ENCODE results near the gene TSPAN9.

TSPAN9 gene

DNA sequence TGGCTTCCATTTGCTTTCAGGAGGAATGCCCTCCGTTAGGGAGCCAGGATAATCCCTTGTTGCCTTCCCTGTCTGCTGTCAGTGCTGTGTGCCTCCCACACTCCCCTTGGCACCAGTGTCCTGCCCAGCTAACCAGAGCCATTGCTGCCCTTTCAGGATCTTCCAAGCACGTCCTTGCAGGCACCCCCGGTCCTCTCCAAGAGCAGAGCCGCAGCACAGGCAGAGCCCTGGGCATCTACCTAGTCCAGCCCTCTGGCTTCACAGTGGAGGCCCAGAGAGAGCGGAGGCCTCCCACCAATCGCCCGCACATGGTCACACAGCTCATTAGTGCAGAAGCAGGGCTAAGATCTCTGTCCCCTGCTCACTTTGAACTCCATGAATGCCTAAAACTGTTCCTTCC lies 39.0 kb upstream of the TSPAN9 start:
- H3K4me3 Mint-ChIP-seq, result no peak overlapping the region
- TF ChIP-seq, protein P1, sequence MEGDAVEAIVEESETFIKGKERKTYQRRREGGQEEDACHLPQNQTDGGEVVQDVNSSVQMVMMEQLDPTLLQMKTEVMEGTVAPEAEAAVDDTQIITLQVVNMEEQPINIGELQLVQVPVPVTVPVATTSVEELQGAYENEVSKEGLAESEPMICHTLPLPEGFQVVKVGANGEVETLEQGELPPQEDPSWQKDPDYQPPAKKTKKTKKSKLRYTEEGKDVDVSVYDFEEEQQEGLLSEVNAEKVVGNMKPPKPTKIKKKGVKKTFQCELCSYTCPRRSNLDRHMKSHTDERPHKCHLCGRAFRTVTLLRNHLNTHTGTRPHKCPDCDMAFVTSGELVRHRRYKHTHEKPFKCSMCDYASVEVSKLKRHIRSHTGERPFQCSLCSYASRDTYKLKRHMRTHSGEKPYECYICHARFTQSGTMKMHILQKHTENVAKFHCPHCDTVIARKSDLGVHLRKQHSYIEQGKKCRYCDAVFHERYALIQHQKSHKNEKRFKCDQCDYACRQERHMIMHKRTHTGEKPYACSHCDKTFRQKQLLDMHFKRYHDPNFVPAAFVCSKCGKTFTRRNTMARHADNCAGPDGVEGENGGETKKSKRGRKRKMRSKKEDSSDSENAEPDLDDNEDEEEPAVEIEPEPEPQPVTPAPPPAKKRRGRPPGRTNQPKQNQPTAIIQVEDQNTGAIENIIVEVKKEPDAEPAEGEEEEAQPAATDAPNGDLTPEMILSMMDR (IDR thresholded peaks at IDR 0.05), result no peak

DNA sequence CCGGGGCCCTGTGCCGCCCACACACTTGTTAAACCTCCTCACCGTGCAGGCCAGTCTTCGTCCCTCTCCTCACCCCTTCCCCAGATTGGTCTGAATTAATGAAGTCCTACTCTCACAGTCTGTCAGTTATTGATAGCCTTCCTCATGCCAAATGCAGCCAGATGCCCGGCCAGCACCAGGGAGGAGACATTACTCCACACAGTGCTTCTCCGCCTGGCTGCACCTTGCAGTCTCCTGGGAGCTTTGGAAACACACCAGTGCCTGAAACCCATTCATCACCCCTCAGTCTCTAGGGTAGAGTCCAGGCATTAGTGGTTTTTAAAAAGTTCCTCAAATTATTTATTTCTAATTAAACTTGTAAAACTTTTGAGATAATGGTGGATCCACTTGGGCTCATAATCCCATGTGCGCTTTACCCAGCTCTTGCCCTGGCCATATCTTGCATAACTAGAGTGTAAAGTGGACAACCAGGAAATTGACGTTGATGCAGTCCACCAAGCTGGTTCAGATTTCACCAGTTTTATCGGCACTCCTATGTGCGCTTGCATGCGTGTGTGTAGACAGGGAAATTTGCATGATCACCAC lies 38.2 kb upstream of the TSPAN9 start:
- H3K4me1 Mint-ChIP-seq, result peaks cover 35% of the 10 kb centered on the region
- H3K27me3 Mint-ChIP-seq (ENCODE audit: low read depth, poor library complexity), result peaks cover 7% of the 10 kb centered on the region
- no peak overlapping the region for H3K27ac Mint-ChIP-seq
- H3K36me3 Mint-ChIP-seq (ENCODE audit: low read depth), result peaks cover 4% of the 10 kb centered on the region
- no peak overlapping the region for H3K4me3 Mint-ChIP-seq
- TF ChIP-seq, protein P1 (IDR thresholded peaks at IDR 0.05), result no peak
- peak; percentile 36 for DNase-seq
- no peaks in the 10 kb centered on the region for H3K9me3 Mint-ChIP-seq

More for the DNA sequence above, 39.0 kb upstream of the TSPAN9 start:
- Mint-ChIP-seq H3K27ac (no peak overlapping the region), H3K4me1 (peaks cover 43% of the 10 kb centered on the region), H3K9me3 (no peaks in the 10 kb centered on the region), H3K27me3 (ENCODE audit: low read depth, poor library complexity) (peaks cover 7% of the 10 kb centered on the region), H3K36me3 (ENCODE audit: low read depth) (peaks cover 4% of the 10 kb centered on the region)
- no peak for DNase-seq

DNA sequence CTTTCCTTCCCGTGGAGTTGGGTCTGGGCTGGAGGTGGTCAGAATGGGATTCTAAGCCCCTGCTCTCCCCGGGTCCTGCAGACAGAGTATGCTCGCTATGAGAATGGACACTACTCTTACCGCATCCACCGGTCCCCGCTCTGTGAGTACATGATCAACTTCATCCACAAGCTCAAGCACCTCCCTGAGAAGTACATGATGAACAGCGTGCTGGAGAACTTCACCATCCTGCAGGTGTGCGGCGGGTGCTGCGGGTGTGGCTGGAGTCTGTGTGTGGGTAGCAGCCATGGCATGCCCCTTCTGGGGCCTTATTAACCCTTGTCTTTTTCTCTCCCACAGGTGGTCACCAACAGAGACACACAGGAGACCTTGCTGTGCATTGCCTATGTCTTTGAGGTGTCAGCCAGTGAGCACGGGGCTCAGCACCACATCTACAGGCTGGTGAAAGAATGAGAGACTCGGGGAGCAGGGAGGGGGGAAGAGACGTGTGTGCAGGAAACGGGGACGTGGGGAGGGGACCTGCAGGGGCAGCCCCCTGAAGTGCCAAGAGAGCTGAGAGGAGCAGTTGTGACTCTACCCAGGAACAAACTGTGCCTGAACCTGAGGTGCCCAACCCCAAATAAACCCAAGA lies 37.0 kb upstream of the TSPAN9 start:
- Mint-ChIP-seq H3K36me3 (ENCODE audit: low read depth) (peaks cover 4% of the 10 kb centered on the region), H3K27me3 (ENCODE audit: low read depth, poor library complexity) (peaks cover 3% of the 10 kb centered on the region), H3K4me1 (peaks cover 31% of the 10 kb centered on the region), H3K9me3 (no peaks in the 10 kb centered on the region), H3K4me3 (no peak overlapping the region), H3K27ac (no peak overlapping the region)
- DNase-seq, result no peak
- TF ChIP-seq, protein P1 (IDR thresholded peaks at IDR 0.05), result no peak

DNA sequence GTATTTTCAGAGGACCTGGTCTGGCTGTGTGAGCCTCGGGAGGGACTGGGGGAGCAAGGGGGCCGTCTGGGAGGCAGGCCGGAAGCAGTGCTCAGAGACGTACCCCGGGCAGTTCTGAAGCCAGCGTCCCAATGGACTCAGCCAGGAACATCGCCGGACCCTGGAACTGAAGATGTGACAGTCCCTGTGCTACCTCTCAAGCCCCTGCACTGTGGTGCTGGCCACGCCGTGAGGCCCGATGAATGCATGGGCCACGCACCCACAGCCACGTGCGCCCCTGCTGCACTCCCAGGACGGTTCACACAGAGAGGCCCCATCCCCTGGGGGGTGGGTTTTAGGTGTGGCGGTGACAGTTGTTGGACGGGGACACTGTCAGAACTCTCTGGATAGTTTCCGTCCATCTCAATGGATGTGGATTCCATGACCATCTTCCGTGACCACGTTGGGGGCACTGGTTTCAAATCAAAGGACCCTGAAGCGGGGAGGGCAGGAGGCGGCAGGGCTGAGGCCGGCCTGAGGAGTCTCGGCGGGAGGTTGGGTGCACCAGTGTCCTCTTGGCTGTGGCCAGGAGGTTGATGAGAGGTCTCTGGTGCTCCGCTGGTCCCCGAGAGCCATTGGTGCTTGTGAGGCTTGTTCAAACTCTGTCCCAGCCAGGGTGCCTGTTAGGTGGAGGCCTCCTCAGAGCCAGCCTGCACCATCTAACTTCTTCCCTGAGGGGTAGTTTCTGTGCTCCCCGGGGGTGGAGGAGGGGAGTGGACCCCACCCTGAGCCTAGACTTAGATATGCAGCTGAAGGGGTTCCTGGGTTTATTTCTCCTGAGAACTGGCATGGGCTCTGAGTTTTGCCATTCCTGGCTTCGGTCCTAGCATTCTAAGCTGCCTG lies 36.3 kb upstream of the TSPAN9 start:
- Mint-ChIP-seq H3K36me3 (ENCODE audit: low read depth) (peaks cover 4% of the 10 kb centered on the region), H3K4me3 (no peak overlapping the region), H3K27ac (no peak overlapping the region), H3K9me3 (no peaks in the 10 kb centered on the region), H3K4me1 (peaks cover 31% of the 10 kb centered on the region), H3K27me3 (ENCODE audit: low read depth, poor library complexity) (peaks cover 6% of the 10 kb centered on the region)
- TF ChIP-seq, protein P1 (IDR thresholded peaks at IDR 0.05), result no peak
- no peak for DNase-seq

DNA sequence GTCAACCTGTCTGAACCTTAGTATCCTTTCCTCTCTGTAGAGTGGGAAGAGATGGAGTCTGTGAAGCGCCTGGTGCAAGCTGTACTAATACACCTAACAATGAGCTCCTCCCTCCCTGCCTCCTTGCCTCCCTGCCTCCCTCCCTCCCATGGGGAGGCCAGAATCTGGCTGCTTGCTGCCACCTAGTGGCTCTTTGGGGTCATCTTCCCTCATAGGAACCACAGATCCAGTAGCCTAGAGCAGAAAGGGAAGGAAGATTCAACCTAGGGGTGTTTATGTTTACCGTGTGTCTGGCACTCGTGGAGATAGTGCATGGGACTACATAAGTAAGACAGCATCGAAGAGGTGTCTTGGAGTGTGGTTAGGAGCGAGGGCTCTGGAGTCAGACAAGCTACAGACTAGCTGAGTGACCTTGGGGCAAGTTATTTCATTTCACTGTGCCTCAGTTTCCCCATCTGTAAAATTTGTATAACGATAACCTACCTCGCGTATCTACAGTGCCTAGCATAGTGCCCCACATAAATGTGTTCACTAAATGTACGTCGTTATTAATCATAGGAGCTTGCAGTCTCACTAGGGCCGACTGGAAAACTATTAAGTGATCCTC lies 35.5 kb upstream of the TSPAN9 start:
- peaks cover 6% of the 10 kb centered on the region for H3K27me3 Mint-ChIP-seq (ENCODE audit: low read depth, poor library complexity)
- TF ChIP-seq, protein P1 (IDR thresholded peaks at IDR 0.05), result peak; percentile 61
- no peaks in the 10 kb centered on the region for H3K9me3 Mint-ChIP-seq
- peak; percentile 73 for DNase-seq
- peaks cover 31% of the 10 kb centered on the region for H3K4me1 Mint-ChIP-seq
- H3K36me3 Mint-ChIP-seq (ENCODE audit: low read depth), result peaks cover 4% of the 10 kb centered on the region
- no peak overlapping the region for H3K27ac Mint-ChIP-seq
- no peak overlapping the region for H3K4me3 Mint-ChIP-seq
